ENCODE measurements around the gene CLDN34.

CLDN34 gene

GRCh38 chrX:9983846-9984245 lies 16.7 kb downstream of the CLDN34 start:
- no peaks in the 10 kb centered on the region for H3K4me1 ChIP-seq (ENCODE audit: control insufficient read depth, insufficient read depth, low read length)
- no peaks in the 10 kb centered on the region for H3K27me3 ChIP-seq (ENCODE audit: control insufficient read depth, insufficient read depth, low read length)
- no peak overlapping the region for H3K4me3 ChIP-seq (ENCODE audit: low read length)
- H3K9ac ChIP-seq (ENCODE audit: low read length), result no peak overlapping the region
- no peaks in the 10 kb centered on the region for H3K36me3 ChIP-seq (ENCODE audit: control insufficient read depth, insufficient read depth, low read length)
- no peaks in the 10 kb centered on the region for H3K9me3 ChIP-seq (ENCODE audit: control insufficient read depth, low read length)

- Histone ChIP-seq H3K4me3 (ENCODE audit: low read length) (no peak overlapping the region), H3K36me3 (ENCODE audit: control insufficient read depth, insufficient read depth, low read length) (no peaks in the 10 kb centered on the region), H3K4me1 (ENCODE audit: control insufficient read depth, insufficient read depth, low read length) (no peaks in the 10 kb centered on the region), H3K9me3 (ENCODE audit: control insufficient read depth, low read length) (no peaks in the 10 kb centered on the region), H3K9ac (ENCODE audit: low read length) (no peak overlapping the region), H3K27me3 (ENCODE audit: control insufficient read depth, insufficient read depth, low read length) (no peaks in the 10 kb centered on the region)
Measured at GRCh38 chrX:9988762-9989161, 21.6 kb downstream of the CLDN34 start.

- Histone ChIP-seq H3K27me3 (ENCODE audit: control insufficient read depth, insufficient read depth, low read length) (no peaks in the 10 kb centered on the region), H3K4me1 (ENCODE audit: control insufficient read depth, insufficient read depth, low read length) (no peaks in the 10 kb centered on the region), H3K4me3 (ENCODE audit: low read length) (no peak overlapping the region), H3K9me3 (ENCODE audit: control insufficient read depth, low read length) (no peaks in the 10 kb centered on the region), H3K9ac (ENCODE audit: low read length) (no peak overlapping the region), H3K36me3 (ENCODE audit: control insufficient read depth, insufficient read depth, low read length) (no peaks in the 10 kb centered on the region)
Measured at GRCh38 chrX:9992061-9992460, 24.9 kb downstream of the CLDN34 start.

- no peaks in the 10 kb centered on the region for H3K4me1 ChIP-seq (ENCODE audit: control insufficient read depth, insufficient read depth, low read length)
- H3K4me3 ChIP-seq (ENCODE audit: low read length), result no peak overlapping the region
- no peaks in the 10 kb centered on the region for H3K27me3 ChIP-seq (ENCODE audit: control insufficient read depth, insufficient read depth, low read length)
- H3K9me3 ChIP-seq (ENCODE audit: control insufficient read depth, low read length), result no peaks in the 10 kb centered on the region
- no peak overlapping the region for H3K9ac ChIP-seq (ENCODE audit: low read length)
- no peaks in the 10 kb centered on the region for H3K36me3 ChIP-seq (ENCODE audit: control insufficient read depth, insufficient read depth, low read length)
Measured at GRCh38 chrX:9992724-9993123, 25.6 kb downstream of the CLDN34 start.

DNA sequence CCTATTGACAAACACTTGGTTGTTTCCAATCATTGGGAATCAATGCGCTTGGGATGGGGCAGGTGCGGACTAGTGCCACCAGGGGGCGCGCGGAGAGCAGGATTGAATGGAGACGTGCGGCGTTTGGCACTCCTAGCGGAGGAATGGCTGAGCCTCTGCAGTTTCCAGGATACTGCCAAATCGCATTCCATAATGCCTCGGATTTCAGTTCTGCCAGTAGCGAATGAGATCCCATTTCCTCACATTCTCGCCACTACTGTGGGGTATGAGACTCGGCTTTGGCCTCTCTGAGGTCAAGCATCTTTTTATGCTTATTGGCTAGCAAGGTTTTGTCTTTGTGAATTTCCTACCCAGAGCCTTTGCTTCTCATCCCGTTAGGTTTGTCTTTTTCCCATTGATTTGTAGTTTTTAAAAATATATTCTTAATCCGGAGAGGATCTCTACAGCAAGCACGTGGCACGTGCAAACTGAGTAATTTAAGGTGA lies 28.7 kb downstream of the CLDN34 start:
- H3K9ac ChIP-seq (ENCODE audit: low read length), result no peak overlapping the region
- no peaks in the 10 kb centered on the region for H3K4me1 ChIP-seq (ENCODE audit: control insufficient read depth, insufficient read depth, low read length)
- no peak overlapping the region for H3K4me3 ChIP-seq (ENCODE audit: low read length)
- H3K36me3 ChIP-seq (ENCODE audit: control insufficient read depth, insufficient read depth, low read length), result no peaks in the 10 kb centered on the region
- no peaks in the 10 kb centered on the region for H3K9me3 ChIP-seq (ENCODE audit: control insufficient read depth, low read length)
- no peaks in the 10 kb centered on the region for H3K27me3 ChIP-seq (ENCODE audit: control insufficient read depth, insufficient read depth, low read length)

GRCh38 chrX:9997041-9997440 lies 29.9 kb downstream of the CLDN34 start:
- H3K4me1 ChIP-seq (ENCODE audit: control insufficient read depth, insufficient read depth, low read length), result no peaks in the 10 kb centered on the region
- no peaks in the 10 kb centered on the region for H3K27me3 ChIP-seq (ENCODE audit: control insufficient read depth, insufficient read depth, low read length)
- H3K9me3 ChIP-seq (ENCODE audit: control insufficient read depth, low read length), result no peaks in the 10 kb centered on the region
- no peak overlapping the region for H3K9ac ChIP-seq (ENCODE audit: low read length)
- no peaks in the 10 kb centered on the region for H3K36me3 ChIP-seq (ENCODE audit: control insufficient read depth, insufficient read depth, low read length)
- H3K4me3 ChIP-seq (ENCODE audit: low read length), result no peak overlapping the region

GRCh38 chrX:9997524-9997923 lies 30.4 kb downstream of the CLDN34 start:
- Histone ChIP-seq H3K27me3 (ENCODE audit: control insufficient read depth, insufficient read depth, low read length) (no peaks in the 10 kb centered on the region), H3K4me3 (ENCODE audit: low read length) (no peak overlapping the region), H3K4me1 (ENCODE audit: control insufficient read depth, insufficient read depth, low read length) (no peaks in the 10 kb centered on the region), H3K36me3 (ENCODE audit: control insufficient read depth, insufficient read depth, low read length) (no peaks in the 10 kb centered on the region), H3K9ac (ENCODE audit: low read length) (no peak overlapping the region), H3K9me3 (ENCODE audit: control insufficient read depth, low read length) (no peaks in the 10 kb centered on the region)

DNA sequence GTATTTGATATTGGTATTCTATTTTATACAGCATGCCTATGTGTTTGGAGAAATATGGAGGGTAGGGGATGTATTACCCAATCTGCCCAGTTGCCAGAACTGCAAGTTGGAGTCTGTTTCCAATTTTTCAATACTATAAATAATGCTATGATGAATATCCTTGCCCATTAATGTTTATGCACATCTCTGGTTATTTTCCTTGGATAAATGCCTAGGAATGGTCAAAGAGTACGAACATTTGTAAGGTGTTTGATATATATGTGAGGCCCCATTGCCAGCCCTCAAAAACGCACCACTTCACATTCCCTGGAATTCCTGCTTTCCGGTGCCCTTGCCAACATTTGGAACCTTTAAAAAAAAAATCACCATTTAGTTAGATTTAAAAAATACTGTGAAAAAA lies 34.3 kb downstream of the CLDN34 start:
- no peaks in the 10 kb centered on the region for H3K9me3 ChIP-seq (ENCODE audit: control insufficient read depth, low read length)
- H3K27me3 ChIP-seq (ENCODE audit: control insufficient read depth, insufficient read depth, low read length), result no peaks in the 10 kb centered on the region
- H3K9ac ChIP-seq (ENCODE audit: low read length), result no peak overlapping the region
- H3K4me3 ChIP-seq (ENCODE audit: low read length), result no peak overlapping the region
- H3K36me3 ChIP-seq (ENCODE audit: control insufficient read depth, insufficient read depth, low read length), result no peaks in the 10 kb centered on the region
- H3K4me1 ChIP-seq (ENCODE audit: control insufficient read depth, insufficient read depth, low read length), result no peaks in the 10 kb centered on the region

GRCh38 chrX:10004832-10005475 lies 37.8 kb downstream of the CLDN34 start:
- H3K36me3 ChIP-seq (ENCODE audit: control insufficient read depth, insufficient read depth, low read length), result no peaks in the 10 kb centered on the region
- no peaks in the 10 kb centered on the region for H3K9me3 ChIP-seq (ENCODE audit: control insufficient read depth, low read length)
- no peak overlapping the region for H3K4me3 ChIP-seq (ENCODE audit: low read length)
- H3K27me3 ChIP-seq (ENCODE audit: control insufficient read depth, insufficient read depth, low read length), result no peaks in the 10 kb centered on the region
- H3K4me1 ChIP-seq (ENCODE audit: control insufficient read depth, insufficient read depth, low read length), result no peaks in the 10 kb centered on the region
- H3K9ac ChIP-seq (ENCODE audit: low read length), result no peak overlapping the region

- Histone ChIP-seq H3K27me3 (ENCODE audit: control insufficient read depth, insufficient read depth, low read length) (no peaks in the 10 kb centered on the region), H3K4me1 (ENCODE audit: control insufficient read depth, insufficient read depth, low read length) (no peaks in the 10 kb centered on the region), H3K9ac (ENCODE audit: low read length) (no peak overlapping the region), H3K4me3 (ENCODE audit: low read length) (no peak overlapping the region), H3K9me3 (ENCODE audit: control insufficient read depth, low read length) (no peaks in the 10 kb centered on the region), H3K36me3 (ENCODE audit: control insufficient read depth, insufficient read depth, low read length) (no peaks in the 10 kb centered on the region)
Measured at GRCh38 chrX:10006086-10006485, 38.9 kb downstream of the CLDN34 start.

- Histone ChIP-seq H3K4me1 (ENCODE audit: control insufficient read depth, insufficient read depth, low read length) (no peaks in the 10 kb centered on the region), H3K4me3 (ENCODE audit: low read length) (no peak overlapping the region), H3K27me3 (ENCODE audit: control insufficient read depth, insufficient read depth, low read length) (no peaks in the 10 kb centered on the region), H3K9ac (ENCODE audit: low read length) (no peak overlapping the region), H3K9me3 (ENCODE audit: control insufficient read depth, low read length) (no peaks in the 10 kb centered on the region), H3K36me3 (ENCODE audit: control insufficient read depth, insufficient read depth, low read length) (no peaks in the 10 kb centered on the region)
Measured at GRCh38 chrX:10006770-10007169, 39.6 kb downstream of the CLDN34 start.

GRCh38 chrX:10007621-10008020 lies 40.5 kb downstream of the CLDN34 start:
- Histone ChIP-seq H3K4me1 (ENCODE audit: control insufficient read depth, insufficient read depth, low read length) (no peaks in the 10 kb centered on the region), H3K4me3 (ENCODE audit: low read length) (no peak overlapping the region), H3K9ac (ENCODE audit: low read length) (no peak overlapping the region), H3K27me3 (ENCODE audit: control insufficient read depth, insufficient read depth, low read length) (no peaks in the 10 kb centered on the region), H3K36me3 (ENCODE audit: control insufficient read depth, insufficient read depth, low read length) (no peaks in the 10 kb centered on the region), H3K9me3 (ENCODE audit: control insufficient read depth, low read length) (no peaks in the 10 kb centered on the region)

Data from mucosa of stomach (tissue), 1 donor.